Stimulated activated CD4-positive, alpha-beta T cell treated with anti-CD3 and anti-CD28 coated beads, Interleukin-4, amount 100 ng/mL, for 24 hours (primary cell): ENCODE data around the gene CNGA2.
"Not testable (repeated sequence)": the region's sequence is repeated elsewhere in the genome, so short reads cannot be mapped to it uniquely, and the experiment has no call there.

Experiments
- DNase-seq: peaks from one replicate; pipeline ENCODE4 v3.0.0-alpha.2; 2020

The CNGA2 gene

DNA sequence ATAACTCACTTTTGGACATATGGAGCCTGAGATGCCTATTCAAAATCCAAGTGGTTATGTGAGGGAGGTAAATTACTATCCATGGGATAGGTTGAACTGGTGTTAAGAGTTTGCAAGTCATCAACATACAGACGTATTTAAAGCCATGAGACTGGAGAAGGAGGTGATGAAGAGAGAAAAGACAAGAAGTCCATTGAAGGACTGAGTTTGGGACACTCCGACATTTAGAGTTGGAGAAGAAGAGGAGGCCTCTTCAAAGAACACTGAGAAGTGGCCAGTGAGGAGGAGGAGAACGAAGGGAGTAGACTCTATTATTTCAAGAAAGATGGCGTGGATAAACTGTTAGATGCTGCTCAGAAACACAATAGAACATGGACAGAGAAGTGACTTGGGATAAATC is at the start of gene CNGA2:
CNGA2 (plus strand) TSS at position 301 of the 400 bp plus-strand sequence. CDS start 3,738 bp downstream, outside the sequence.
- DNase-seq: no peak

DNA sequence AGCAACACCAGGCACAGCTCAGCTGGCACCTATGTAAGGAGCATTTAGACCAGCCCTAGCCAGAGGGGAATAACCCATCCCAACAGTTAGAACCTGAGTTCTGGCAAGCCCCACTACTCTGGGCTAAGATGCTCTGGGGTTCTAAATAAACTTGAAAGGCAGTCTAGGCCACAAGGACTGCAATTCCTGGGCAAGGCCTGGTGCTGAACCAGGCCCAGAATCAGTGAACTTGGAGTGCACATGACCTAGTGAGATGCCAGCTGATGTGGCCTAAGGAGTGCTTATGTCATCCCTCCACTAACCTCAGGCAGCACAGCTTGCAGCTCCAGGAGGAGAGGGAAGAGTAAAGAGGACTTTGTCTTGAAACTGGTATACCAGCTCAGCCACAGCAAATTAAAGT is 46.9 kb upstream of the CNGA2 start:
- no peak for DNase-seq

DNA sequence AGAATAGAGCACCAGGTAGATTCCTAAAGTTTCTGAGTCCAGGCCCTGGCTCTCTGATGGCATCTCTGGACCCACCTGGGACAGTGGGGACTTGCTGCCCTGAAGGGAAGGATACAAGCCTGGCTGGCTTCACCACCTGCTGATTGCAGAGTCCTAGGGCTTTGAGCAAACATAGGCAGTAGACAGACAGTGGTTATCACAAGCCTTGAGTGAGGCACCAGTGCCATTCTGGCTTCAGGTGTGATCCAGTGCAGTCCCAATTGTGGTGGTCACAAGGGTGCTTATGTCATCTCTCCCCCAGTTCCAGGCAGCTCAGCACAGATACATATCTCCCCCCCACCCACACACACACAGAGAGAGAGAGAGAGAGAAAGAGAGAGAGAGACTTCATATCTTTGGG is 45.9 kb upstream of the CNGA2 start:
- DNase-seq: no peak

DNA sequence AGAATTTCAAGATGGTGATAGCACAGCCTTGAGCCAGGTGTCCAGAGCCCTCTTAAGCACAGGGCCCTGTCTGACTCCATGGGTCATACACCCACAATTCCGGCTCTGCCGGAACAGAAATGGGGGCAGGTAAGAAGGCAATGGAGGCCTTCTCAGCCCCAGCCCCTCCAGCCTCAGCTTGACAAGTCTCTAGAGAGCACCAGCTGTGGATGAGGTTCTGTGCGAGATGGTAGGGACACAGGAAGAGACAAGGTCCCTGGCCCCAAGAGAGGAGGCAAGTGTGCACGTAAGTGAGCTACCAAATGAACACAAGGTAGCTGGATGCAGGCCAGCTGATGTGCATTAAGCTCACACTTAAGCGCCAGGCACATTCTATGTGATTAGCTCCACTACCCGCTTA is 41.7 kb upstream of the CNGA2 start:
- no peak for DNase-seq

DNA sequence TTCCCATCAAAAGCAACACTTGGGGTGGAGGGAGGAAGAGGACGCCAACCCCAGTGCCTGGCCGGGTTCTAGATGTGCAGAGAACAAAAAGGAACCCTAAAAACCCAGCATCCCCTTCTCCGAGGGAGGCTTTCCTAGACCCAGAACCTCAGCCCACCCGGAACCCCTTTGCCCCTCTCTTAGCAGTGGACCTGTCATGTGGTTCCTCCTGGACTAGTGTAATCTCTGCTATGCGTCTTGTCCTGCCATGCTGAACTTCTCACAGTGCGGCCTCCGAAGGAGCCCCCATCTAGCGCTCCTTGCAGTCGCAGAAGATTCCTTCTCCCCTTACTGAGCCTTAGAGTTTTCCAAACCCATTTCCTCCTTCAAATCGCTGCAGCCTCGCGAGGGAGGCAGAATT is 40.4 kb upstream of the CNGA2 start:
- no peak for DNase-seq

DNA sequence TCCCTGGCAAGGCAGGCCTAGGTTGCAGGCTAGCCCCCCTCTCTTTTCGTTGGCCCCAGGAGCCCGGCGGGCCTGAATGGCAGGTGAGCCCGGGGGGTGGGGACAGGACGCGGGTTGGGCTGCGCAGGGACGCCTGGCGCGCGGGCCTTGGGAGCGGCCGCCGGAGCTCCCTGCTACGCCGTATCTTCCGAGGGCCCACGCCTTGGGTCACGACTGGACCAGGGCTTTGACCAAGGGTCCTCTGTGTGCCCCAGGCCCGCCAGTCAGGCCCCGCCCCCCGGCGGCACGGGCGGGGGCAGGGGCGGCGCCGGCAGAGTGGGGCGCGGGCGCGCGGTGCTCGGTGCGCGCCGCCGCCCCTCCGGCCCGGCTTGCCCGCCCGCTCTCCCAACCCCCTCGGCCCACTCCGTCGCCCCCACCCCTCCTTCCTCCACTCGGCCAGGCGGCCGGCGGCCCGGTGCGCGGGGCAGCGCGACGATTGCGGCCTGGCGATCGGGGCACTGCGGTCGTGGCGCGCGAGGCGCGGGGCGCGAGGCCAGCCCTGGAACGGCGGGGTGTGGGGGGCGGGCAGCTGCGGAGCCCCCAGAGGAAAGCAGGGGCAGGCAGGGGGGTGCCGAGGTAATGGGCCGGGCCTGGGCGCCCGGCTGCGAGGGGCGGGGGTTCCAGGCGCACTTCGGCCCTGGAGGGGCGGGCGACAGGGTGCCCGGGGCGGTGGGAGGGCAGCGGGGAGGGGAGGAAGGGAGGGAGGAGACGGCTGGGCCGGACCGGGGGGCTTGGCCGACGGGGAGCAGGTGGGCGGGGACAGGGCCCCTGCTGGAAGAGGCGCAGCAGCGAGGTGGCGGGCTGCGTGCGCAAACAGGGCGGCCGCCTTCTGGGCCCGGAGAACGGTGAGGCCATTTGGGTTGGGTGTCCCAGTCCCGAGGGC is 39.6 kb upstream of the CNGA2 start, which contains the start of gene PRRG3:
PRRG3 (plus strand) TSS at position 798 of the 922 bp plus-strand sequence. CDS start 3,357 bp downstream, outside the sequence.
- DNase-seq: no peak

DNA sequence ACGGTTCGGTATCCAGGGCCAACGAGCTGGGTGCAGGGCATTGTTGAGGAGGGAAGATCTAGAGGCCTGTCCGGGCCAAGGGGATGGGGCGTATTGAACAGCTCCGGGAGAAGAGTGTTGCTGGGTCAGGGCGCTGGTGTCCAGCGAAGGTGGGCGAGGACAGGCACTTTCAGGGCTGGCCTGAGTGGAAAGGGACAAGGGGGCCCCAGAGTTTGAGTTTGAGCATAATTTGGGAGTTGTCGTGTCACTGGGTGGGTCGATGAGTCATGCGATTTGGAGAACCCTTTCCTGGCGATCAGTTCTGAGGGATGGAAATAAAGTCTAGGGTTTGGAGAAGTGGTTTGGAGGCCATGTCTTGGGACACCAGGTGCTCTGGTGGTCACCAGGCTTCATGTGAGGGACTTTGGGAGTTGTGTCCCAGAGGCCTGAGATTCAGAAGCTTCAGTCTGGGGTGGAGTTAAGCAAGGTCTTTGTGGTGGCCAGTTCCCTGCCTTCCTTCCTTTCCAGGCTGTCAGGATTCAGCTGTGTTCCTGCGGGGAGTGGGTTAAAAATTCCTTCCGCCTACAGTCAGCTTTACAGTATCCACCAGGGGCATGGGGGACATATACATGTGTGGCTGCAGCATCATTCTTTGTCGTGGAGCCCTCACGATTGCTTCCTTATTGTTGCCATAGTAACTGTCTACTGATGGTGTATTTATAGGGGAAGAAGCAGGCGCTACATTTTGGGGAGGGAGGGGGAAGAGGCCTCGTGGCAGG is 38.8 kb upstream of the CNGA2 start:
- no peak for DNase-seq

DNA sequence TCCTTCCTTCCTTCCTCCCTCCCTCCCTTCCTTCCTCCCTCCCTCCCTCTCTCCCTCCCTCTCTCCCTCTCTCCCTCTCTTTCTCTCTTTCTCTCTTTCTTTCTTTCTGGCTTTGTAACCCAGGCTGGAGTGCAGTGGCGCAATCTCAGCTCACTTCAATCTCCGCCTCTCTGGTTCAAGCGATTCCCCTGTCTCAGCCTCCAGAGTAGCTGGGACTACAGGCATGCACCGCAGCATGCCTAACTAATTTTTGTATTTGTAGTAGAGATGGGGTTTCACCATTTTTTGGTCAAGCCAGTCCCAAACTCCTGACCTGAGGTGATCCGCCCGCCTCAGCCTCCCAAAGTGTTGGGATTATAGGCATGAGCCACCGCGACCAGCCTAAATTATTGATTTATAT is 37.5 kb upstream of the CNGA2 start:
- DNase-seq: not testable (repeated sequence)

DNA sequence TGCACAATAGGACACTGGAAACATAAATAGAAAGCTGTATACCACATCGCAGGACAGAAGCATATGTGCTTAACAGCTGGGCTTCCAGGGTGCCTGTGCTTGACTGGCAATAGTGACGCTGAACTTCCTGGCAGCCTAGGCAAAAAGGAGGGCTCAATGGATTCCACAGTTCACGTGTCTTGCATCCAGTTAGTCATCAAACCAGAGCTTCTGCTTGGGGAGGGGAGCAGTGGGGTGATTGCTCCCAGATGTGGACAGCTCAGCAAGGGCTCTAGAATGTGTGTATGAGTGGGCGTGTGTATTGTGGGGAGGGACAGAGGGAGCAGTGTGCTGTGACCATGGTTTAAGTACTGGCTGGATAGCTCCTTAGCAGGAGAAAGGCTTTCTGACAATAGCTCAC is 37.0 kb upstream of the CNGA2 start:
- DNase-seq: no peak

DNA sequence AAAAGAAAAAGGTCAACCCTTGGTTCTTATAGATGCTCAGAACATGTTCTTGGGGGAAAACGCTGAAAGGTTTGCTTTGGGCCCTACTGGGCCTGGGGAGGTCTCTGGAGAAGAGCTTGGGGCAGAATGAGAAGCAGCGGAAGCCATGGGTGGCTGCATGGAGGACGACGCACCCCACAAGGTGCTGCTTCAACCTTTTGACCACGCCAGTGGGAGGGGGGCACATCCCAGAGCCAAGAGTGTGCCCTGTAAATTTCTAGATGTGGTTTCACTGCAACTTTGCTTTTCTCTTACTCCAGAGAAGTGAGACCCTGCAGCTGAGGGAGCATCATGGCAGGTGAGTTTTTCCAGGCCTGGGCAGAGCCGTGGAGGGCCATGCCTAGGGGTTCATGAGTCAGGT is 36.1 kb upstream of the CNGA2 start:
- DNase-seq: no peak

DNA sequence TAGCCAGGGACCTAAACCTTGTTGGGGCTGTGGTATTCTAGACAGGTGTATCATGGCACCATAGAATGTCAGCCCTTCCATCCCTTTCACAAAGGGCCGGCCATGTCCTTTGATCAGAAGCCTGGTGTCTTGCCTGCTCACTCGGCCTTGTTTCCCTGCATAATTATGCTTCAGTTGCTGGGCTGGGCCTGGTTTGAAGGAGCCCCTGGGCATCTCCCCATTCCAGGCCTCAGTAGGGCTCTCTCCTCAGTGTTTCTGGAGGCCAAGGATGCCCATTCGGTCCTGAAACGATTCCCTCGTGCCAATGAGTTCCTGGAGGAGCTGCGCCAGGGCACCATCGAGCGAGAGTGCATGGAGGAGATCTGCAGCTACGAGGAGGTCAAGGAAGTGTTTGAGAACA is 34.8 kb upstream of the CNGA2 start:
- DNase-seq: no peak

DNA sequence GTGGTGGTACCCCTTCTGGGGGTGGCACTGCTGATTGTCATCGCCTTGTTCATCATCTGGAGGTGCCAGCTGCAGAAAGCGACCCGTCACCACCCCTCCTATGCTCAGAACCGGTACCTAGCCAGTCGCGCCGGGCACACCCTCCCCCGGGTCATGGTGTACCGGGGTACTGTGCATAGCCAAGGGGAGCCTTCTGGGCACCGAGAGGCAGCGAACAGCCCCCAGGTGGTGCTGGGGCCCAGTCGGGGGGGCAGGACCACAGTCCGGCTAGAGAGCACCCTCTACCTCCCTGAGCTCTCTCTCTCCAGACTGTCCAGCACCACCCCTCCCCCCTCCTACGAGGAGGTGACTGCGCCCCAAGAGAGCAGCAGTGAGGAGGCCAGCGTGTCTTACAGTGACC is 34.0 kb upstream of the CNGA2 start:
- DNase-seq: no peak

DNA sequence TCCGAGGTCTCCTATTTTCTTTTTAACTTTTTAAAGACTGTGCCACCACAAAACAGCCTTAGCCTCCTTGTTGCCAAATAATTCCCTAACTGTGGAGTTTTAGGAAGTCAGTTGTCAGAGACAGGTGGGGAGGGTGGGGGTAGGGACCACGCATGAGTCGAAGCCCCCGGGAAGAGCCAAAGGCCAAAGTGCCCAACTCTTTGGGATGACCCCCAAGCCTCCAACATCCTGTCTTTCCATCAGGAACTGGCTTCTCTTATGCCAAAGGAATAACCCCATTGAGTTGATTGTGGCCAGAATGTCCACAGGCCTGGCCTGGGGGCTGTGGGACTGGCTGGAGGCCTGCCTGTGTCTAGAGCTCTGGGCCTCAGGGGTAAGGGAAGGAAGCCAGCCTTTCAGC is 33.5 kb upstream of the CNGA2 start:
- no peak for DNase-seq

DNA sequence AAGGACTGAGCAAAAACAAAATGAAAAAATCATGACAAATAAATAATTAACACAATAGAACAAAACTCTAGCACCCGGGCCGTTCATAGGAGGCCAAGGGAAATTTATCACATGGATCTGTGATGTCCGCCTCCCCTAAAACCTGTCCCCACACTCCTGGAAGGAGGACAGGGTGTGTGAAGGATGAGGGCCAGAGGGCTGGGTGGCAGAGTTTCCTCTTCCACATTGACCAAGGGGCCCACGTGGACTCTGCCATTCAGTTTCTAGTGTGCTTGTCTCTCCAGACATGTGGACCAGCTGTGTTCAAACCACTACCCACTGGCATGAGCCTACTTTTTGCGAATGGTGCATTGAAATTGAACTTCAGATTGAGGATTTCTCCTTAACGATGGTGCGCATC is 33.0 kb upstream of the CNGA2 start:
- no peak for DNase-seq

DNA sequence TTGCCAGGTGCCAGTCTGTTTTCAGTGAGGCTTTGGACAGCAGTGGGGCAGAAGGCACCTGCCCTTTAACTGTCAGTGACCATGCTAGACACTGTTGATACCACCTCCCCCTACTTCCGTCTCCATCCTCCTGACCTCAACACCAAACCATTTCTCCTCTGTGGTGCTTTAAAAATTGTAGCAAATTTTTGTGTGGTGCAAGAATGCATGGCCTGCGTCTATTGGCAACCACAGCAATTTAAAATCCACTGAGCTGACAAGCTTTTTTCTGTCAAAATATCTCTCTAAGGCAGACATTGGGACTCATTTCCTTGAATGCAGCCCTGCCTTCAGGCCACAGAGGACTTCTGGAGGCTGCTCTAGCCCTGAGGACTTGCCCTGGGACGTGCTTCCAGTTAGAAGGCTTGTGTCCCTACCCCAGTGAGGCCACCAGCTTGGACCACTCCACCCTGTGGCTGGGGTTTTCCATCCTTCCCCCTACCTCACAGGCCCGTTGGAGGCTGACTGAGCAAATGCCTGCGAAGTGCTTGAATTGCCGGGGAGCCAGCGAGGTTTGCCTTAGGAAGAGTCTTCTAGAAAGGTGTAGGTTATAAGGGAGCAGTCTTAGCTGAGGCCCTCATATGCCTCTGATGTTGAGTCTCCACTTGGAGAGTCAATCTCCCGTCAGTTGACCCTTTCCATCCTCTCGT is 32.4 kb upstream of the CNGA2 start:
- DNase-seq: no peak

DNA sequence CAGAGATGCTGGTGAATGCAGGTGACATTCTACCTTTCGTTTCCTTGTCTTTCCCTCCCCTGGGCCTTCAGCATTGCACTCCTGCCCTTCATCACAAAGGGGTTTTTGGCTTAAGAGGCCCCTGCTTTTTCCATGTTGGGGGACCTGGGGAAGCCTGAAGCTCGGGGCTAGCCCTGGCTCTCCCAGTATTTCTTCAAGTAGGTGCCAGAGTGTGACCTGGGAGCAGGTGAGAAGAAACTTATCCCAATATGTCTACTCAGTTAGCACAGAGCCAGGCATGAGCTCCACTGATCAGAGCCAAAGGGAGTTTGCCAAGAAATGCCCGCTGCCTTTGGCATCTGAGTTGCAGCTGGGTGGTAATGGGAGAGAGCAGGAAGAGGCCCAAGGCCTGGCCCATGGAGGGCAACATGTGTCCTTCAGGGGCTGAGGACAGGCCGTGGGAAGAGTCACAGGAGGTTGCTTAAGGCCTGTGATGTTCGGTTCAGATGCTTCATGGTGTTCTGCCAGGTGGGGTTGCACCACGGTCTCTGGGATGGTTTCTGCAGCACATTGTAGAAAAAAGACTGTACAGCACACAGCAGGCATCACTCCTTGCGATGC is 31.7 kb upstream of the CNGA2 start:
- DNase-seq: no peak

DNA sequence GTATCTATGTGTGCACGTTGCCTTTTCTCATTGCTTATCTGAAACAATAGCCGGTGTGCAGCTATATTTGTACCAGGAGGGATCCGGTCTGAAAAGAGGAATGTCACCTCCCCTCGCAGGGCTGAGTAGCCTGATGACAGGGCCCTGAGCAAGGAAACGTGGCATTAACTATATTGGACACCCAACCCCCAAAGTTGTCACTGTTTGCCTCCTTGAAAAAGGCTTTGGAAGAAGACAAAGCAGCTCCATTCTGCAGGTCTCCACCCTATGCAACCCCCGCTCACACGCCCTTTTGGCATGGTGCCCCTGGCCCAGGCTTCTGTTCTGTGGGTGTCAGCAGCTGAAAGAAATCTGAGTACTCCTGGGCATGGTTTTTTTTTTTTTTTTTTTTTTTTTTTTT is 31.1 kb upstream of the CNGA2 start:
- no peak for DNase-seq

DNA sequence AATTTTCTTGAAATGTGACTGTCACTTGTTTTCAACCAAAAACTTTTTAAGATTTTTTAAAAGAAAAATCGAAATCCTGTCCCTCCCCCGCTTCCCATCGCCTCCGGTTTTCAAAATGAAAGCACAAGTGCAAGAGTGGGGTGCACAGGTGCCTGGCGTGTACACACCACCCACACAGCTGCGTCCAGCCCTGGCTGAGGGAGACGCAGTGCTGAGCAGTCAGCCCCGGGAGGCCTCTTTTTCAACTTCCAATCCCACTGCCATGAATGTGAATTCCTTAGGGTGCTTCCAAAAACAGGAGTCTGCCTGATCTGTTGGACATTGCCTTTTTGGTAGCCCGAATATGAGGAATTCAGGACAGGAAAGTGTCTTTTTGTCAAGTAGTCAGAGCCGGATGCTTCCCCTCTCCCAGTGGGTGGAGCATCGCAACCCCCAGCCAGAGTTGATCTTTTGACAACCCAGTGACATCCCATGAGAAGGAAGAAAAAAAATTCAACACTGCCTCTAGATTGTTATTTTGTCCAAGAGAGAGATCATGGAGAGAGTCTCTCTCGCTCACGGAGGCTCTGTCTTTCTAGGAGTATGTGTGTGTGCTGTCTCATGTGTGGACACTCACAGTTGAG is 30.4 kb upstream of the CNGA2 start:
- DNase-seq: no peak

DNA sequence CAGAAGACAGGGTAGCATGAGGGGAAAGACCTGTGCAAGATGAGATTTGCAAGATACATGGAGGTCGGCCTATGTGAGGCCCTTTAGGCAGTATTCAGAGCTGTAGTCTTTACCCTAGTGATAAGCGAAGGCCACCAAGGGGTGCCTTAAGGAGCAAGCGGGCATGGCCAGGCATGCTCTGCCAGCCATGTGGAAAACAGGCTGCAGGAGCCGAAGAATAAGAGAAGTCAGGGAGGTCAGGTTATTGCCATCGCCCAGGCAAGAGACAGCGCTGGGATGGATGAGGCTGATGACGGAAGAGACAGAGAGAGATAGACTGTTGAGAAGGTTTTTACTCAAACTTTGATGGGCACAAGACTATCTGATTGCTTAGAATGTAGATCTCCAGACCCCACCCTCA is 25.7 kb upstream of the CNGA2 start:
- no peak for DNase-seq

DNA sequence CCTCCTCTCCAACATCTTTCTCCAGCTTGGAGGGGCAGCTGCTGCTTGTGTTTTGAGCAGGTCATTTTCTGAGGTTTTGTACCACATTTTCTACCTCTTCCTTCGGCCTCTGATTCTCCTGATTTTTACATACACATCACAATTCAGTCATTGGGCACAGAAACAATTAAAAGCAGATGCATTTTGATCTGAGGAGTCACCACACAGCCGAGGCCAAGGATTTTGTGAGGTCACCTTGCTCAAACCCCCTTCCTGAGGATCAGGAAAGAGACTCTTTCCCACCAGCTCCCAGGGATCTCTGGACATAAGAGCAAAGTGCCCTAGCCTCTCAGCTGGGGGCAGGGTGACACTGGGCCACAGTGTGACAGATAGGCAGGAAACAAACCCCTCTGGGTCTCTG is 24.1 kb upstream of the CNGA2 start:
- DNase-seq: no peak

DNA sequence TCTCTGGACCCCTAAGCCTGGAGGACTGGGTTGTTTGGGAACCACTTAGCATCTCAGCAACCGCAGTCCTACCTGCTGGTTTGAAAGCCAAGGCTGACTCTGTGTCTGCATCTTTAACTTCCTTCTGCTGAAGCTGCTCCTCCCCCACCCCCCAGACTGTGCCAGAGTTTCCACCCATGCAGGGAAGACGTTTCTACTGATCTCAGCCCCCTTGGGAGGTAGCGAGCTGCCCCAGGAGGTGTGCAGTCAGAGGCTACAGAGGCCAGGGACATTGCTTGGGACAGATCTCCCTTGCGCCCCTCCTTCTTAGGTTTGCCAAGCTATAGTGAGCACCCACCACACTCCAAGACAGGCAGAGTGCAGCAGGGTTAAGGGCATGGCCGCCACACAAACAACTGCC is 23.4 kb upstream of the CNGA2 start:
- no peak for DNase-seq

DNA sequence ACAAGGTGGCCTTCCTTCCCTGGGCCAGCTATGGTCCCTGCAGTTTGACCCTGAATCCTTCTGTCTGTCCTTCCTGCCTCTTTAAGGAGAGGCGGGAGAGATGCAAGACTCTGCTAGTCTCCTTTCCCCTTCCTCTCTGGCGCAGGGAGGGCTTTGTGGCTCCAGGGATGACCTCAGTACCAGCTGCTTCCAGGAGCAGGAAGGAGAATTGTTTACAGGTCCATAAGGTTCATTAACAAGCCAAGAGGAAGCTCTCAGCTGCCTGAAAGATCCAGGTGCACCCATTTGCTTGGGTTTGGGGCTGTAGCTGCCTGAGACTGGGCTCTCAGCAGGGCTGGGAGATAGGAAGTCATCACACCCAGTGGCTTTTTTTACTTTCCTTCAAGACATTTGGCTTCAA is 22.8 kb upstream of the CNGA2 start:
- no peak for DNase-seq

DNA sequence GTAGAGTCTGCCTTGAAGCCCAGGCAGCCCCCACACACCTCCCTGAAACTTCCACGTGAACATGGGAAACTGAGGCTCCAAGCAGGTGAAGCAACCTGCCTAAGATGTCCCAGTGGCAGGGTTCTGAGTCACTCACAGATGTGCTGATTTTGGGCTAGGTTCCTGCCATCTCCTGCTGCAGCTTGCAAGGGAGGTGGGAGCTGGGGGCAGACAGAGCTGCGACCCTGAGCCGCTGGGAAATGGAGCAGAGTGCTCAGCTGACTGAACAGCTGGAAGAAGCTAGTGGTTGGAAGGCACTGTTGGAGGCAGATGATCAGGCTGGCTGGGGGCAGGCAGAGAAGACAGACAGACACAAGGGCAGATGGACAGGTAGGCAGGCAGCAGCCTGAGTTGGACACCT is 22.3 kb upstream of the CNGA2 start:
- DNase-seq: no peak
